AG09309 (cell line): ENCODE results near the gene ADORA3.

ENCODE experiments used
- DNase-seq: peaks from one replicate; pipeline ENCODE4 v3.0.0-alpha.2; 2010; ENCODE audit warnings: low read depth
- H3K4me3 ChIP-seq: 2 replicates; pipeline ENCODE4 v1.5.1; 2011; ENCODE audit warnings: mild to moderate bottlenecking, low read depth, low read length, moderate library complexity; ENCODE audit not compliant: control insufficient read depth
- CTCF ChIP-seq: IDR thresholded peaks from 2 replicates; pipeline ENCODE4 v1.5.1; 2011; ENCODE audit warnings: mild to moderate bottlenecking, low read depth, low read length, inconsistent platforms; ENCODE audit not compliant: insufficient read depth, control insufficient read depth; ENCODE audit errors: missing control alignments

Gene ADORA3

GRCh38 chr1:111470596-111470995 is 32.8 kb downstream of the ADORA3 start:
- no peak for DNase-seq
- H3K4me3 ChIP-seq = no peak overlapping the region
- no peak for TF ChIP-seq CTCF

- no peak for DNase-seq
- TF ChIP-seq CTCF = no peak
- H3K4me3 ChIP-seq = no peak overlapping the region
Observed at GRCh38 chr1:111469539-111469938, 33.9 kb downstream of the ADORA3 start.

- DNase-seq = no peak
- TF ChIP-seq CTCF = no peak
- H3K4me3 ChIP-seq = no peak overlapping the region
Observed at GRCh38 chr1:111468717-111469100, 34.7 kb downstream of the ADORA3 start.

- TF ChIP-seq CTCF = no peak
- no peak overlapping the region for H3K4me3 ChIP-seq
- DNase-seq = no peak
Observed at GRCh38 chr1:111467865-111468716, 35.3 kb downstream of the ADORA3 start.

GRCh38 chr1:111466480-111466879 is 37.0 kb downstream of the ADORA3 start:
- no peak overlapping the region for H3K4me3 ChIP-seq
- no peak for TF ChIP-seq CTCF

GRCh38 chr1:111465754-111466153 is 37.7 kb downstream of the ADORA3 start:
- H3K4me3 ChIP-seq = no peak overlapping the region
- no peak for TF ChIP-seq CTCF
- no peak for DNase-seq

More at GRCh38 chr1:111466480-111466879, 37.0 kb downstream of the ADORA3 start:
- DNase-seq = no peak

- no peak for DNase-seq
- no peak for TF ChIP-seq CTCF
- H3K4me3 ChIP-seq = no peak overlapping the region
Observed at GRCh38 chr1:111463029-111463683, 40.3 kb downstream of the ADORA3 start.
